Measurements from ENCODE around the gene PTCD2. TPM values are rescaled to one million over a fixed set of nuclear protein-coding genes. Genes with fewer than 3 reads are reported as not detected.
A peak's percentile ranks its signal among the peaks of the same experiment; 100 is the strongest.

PTCD2 gene
- total RNA-seq, 1 experiment from 2014 or later, result 11.6 TPM

DNA sequence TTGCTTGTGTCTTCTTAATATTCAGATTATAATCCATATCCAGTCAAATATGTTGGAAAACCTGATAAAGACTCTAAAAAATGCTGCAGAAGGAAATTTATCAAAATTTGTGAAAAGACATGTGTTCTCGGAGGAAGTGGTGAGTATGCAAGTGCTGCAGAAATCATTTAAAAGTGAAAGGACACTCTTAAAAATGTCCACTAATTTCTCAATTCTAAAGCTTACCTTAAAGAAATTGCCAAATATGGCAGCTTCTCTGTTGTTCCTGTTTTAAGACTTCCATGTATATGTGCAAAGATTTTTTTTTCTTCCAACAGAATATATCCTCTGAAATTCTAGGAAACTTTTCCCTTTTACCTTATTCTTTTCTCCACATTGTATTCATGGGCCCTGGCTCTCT lies 32.4 kb downstream of the PTCD2 start:
- CTCF ChIA-PET, result no interaction called here
- no TSS peak for BruUV-seq (replicated peaks)
- no peaks in the 10 kb centered on the region for H3K27me3 ChIP-seq (replicated peaks; ENCODE audit: control insufficient read depth, insufficient read depth, low read length)
- Mint-ChIP-seq H3K27me3 (ENCODE audit: insufficient read depth, unreplicated experiment) (no peaks in the 10 kb centered on the region), H3K9me3 (ENCODE audit: unreplicated experiment) (no peaks in the 10 kb centered on the region), H3K4me3 (ENCODE audit: unreplicated experiment) (no peak overlapping the region), H3K4me1 (ENCODE audit: low read depth, unreplicated experiment) (no peaks in the 10 kb centered on the region), H3K27ac (ENCODE audit: unreplicated experiment) (no peak overlapping the region), H3K36me3 (ENCODE audit: insufficient read depth, unreplicated experiment) (no peaks in the 10 kb centered on the region)
- POLR2A ChIA-PET, result no interaction called here
- no peaks in the 10 kb centered on the region for H3K4me1 ChIP-seq
- no peaks in the 10 kb centered on the region for H3K9me3 ChIP-seq
- H3K4me3 ChIP-seq (ENCODE audit: low read depth, low read length), result no peak overlapping the region
- H3K36me3 ChIP-seq (ENCODE audit: control insufficient read depth, insufficient read depth, low read length), result no peaks in the 10 kb centered on the region
- TF ChIP-seq, protein P1, sequence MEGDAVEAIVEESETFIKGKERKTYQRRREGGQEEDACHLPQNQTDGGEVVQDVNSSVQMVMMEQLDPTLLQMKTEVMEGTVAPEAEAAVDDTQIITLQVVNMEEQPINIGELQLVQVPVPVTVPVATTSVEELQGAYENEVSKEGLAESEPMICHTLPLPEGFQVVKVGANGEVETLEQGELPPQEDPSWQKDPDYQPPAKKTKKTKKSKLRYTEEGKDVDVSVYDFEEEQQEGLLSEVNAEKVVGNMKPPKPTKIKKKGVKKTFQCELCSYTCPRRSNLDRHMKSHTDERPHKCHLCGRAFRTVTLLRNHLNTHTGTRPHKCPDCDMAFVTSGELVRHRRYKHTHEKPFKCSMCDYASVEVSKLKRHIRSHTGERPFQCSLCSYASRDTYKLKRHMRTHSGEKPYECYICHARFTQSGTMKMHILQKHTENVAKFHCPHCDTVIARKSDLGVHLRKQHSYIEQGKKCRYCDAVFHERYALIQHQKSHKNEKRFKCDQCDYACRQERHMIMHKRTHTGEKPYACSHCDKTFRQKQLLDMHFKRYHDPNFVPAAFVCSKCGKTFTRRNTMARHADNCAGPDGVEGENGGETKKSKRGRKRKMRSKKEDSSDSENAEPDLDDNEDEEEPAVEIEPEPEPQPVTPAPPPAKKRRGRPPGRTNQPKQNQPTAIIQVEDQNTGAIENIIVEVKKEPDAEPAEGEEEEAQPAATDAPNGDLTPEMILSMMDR (IDR thresholded peaks at IDR 0.05; ENCODE audit: insufficient read depth in 1 of 2, low read depth in 1 of 2, low read length in 1 of 2, severe bottlenecking in 1 of 2, unreplicated experiment in 1 of 2), result no peak
- intact Hi-C loops (cut with micrococcal nuclease; ENCODE audit: unreplicated experiment), result no loop called here
- no peak for DNase-seq

DNA sequence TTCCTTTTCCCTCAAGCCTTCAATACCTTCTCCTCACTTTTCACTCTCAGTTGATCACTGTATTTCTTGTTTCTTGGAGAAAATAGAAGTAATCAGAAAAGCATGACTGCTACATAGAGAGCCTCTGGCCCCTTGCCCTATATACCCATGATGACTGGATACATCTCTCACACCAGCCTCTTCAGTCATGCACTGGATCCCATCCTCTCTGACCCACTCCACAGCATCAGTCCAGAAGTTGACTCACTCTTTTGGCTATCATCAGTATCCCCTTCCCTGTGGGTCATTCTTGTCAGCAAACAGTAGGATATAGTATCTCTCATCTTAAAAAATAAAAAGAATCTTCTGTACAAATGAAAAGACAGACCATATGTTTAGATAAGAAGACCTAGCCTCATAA lies 32.9 kb downstream of the PTCD2 start:
- Mint-ChIP-seq H3K27me3 (ENCODE audit: insufficient read depth, unreplicated experiment) (no peaks in the 10 kb centered on the region), H3K9me3 (ENCODE audit: unreplicated experiment) (no peaks in the 10 kb centered on the region), H3K4me3 (ENCODE audit: unreplicated experiment) (no peak overlapping the region), H3K4me1 (ENCODE audit: low read depth, unreplicated experiment) (no peaks in the 10 kb centered on the region), H3K27ac (ENCODE audit: unreplicated experiment) (no peak overlapping the region), H3K36me3 (ENCODE audit: insufficient read depth, unreplicated experiment) (no peaks in the 10 kb centered on the region)
- no peak overlapping the region for H3K4me3 ChIP-seq (ENCODE audit: low read depth, low read length)
- TF ChIP-seq, protein P1 (IDR thresholded peaks at IDR 0.05; ENCODE audit: insufficient read depth in 1 of 2, low read depth in 1 of 2, low read length in 1 of 2, severe bottlenecking in 1 of 2, unreplicated experiment in 1 of 2), result no peak
- no peaks in the 10 kb centered on the region for H3K4me1 ChIP-seq
- H3K27me3 ChIP-seq (replicated peaks; ENCODE audit: control insufficient read depth, insufficient read depth, low read length), result no peaks in the 10 kb centered on the region
- no peak for DNase-seq
- intact Hi-C loops (cut with micrococcal nuclease; ENCODE audit: unreplicated experiment), result no loop called here
- ChIA-PET CTCF (no interaction called here), POLR2A (no interaction called here)
- no peaks in the 10 kb centered on the region for H3K9me3 ChIP-seq
- H3K36me3 ChIP-seq (ENCODE audit: control insufficient read depth, insufficient read depth, low read length), result no peaks in the 10 kb centered on the region
- BruUV-seq (replicated peaks), result no TSS peak

DNA sequence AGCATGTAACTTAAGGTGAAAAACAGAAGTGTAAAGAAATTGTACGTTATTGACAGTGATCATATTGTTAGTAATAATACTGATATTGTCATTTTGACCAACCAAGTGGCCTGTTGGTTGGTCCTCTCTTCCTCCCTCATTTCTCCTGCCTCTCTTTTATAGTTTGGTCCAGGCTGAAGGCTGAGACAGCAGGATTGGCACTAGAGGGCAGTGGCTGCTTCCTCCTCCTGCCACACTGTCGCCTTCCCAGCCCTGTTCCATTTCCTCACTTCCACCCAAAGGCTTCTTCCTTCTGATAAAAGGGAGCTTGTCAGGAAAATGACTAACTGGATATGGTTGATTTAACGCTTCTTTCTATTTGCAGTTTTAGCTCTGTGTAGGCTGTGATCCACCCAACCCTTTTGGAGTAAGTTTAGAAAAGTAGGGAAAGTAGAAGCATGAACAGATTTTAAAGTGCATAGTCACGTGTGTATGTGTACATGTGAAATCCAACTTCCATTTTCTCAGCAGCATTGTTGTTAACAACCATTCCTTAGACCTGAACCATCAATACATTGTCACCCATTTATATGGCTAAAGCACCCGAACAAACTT lies 35.6 kb downstream of the PTCD2 start:
- H3K4me1 ChIP-seq, result no peaks in the 10 kb centered on the region
- Mint-ChIP-seq H3K36me3 (ENCODE audit: insufficient read depth, unreplicated experiment) (no peaks in the 10 kb centered on the region), H3K4me1 (ENCODE audit: low read depth, unreplicated experiment) (no peaks in the 10 kb centered on the region), H3K27ac (ENCODE audit: unreplicated experiment) (no peak overlapping the region), H3K9me3 (ENCODE audit: unreplicated experiment) (no peaks in the 10 kb centered on the region), H3K4me3 (ENCODE audit: unreplicated experiment) (no peak overlapping the region), H3K27me3 (ENCODE audit: insufficient read depth, unreplicated experiment) (no peaks in the 10 kb centered on the region)
- TF ChIP-seq, protein P1 (IDR thresholded peaks at IDR 0.05; ENCODE audit: insufficient read depth in 1 of 2, low read depth in 1 of 2, low read length in 1 of 2, severe bottlenecking in 1 of 2, unreplicated experiment in 1 of 2), result peak in 1 of 2 experiments; percentile 57
- H3K36me3 ChIP-seq (ENCODE audit: control insufficient read depth, insufficient read depth, low read length), result no peaks in the 10 kb centered on the region; the same call in 1 of the 2 replicates
- no peaks in the 10 kb centered on the region for H3K9me3 ChIP-seq
- no TSS peak for BruUV-seq (replicated peaks)
- peak in 1 of 2 experiments; percentile 16 for DNase-seq
- H3K27me3 ChIP-seq (replicated peaks; ENCODE audit: control insufficient read depth, insufficient read depth, low read length), result no peaks in the 10 kb centered on the region
- POLR2A ChIA-PET, result no interaction called here
- CTCF ChIA-PET, result interaction anchor here (0.9 kb wide), 1 partner anchor 168 kb away, joined by 3 read pairs; no protein-coding TSS in a partner anchor
- H3K4me3 ChIP-seq (ENCODE audit: low read depth, low read length), result no peak overlapping the region
- intact Hi-C loops (cut with micrococcal nuclease; ENCODE audit: unreplicated experiment), result no loop called here
